Measurements from ENCODE around the gene TTLL7. TPM values are rescaled to one million over a fixed set of nuclear protein-coding genes. Genes with fewer than 3 reads are reported as not detected.

Gene TTLL7
- total and polyA plus RNA-seq, 2 experiments from 2014 or later: 4.1 to 6.7 TPM

DNA sequence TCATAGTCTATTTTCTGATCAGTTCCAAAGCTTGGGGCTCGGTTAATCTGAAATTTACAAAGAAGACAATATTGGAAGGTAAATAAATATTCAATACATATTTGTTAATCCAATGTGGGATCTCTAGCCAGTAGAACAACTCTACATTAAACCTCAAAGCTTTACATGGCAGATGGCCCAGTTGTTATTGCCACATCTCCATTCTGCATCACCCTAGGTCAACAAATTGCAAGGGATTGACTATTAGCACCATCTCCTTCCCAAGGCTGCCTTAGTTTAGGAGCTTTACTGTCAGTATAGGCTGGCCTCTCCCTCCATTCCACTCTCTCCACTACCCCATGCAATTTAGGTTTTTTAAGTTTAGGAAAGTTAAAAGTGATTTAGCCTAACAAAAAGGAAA lies 69.7 kb downstream of the TTLL7 start (continued):
- TF ChIP-seq, protein P1, sequence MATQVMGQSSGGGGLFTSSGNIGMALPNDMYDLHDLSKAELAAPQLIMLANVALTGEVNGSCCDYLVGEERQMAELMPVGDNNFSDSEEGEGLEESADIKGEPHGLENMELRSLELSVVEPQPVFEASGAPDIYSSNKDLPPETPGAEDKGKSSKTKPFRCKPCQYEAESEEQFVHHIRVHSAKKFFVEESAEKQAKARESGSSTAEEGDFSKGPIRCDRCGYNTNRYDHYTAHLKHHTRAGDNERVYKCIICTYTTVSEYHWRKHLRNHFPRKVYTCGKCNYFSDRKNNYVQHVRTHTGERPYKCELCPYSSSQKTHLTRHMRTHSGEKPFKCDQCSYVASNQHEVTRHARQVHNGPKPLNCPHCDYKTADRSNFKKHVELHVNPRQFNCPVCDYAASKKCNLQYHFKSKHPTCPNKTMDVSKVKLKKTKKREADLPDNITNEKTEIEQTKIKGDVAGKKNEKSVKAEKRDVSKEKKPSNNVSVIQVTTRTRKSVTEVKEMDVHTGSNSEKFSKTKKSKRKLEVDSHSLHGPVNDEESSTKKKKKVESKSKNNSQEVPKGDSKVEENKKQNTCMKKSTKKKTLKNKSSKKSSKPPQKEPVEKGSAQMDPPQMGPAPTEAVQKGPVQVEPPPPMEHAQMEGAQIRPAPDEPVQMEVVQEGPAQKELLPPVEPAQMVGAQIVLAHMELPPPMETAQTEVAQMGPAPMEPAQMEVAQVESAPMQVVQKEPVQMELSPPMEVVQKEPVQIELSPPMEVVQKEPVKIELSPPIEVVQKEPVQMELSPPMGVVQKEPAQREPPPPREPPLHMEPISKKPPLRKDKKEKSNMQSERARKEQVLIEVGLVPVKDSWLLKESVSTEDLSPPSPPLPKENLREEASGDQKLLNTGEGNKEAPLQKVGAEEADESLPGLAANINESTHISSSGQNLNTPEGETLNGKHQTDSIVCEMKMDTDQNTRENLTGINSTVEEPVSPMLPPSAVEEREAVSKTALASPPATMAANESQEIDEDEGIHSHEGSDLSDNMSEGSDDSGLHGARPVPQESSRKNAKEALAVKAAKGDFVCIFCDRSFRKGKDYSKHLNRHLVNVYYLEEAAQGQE (IDR thresholded peaks at IDR 0.05; ENCODE audit: unreplicated experiment): no peak
- TF ChIP-seq POLR2AphosphoS5 (IDR thresholded peaks at IDR 0.05; ENCODE audit: low read depth) (no peak), ZNF114 (CRISPR knock-in tag; IDR thresholded peaks at IDR 0.05) (no peak), STAT1 (IDR thresholded peaks at IDR 0.05; ENCODE audit: unreplicated experiment) (no peak), EZH2 (IDR thresholded peaks at IDR 0.05; ENCODE audit: low read depth, unreplicated experiment) (no peak), EZH2phosphoT487 (IDR thresholded peaks at IDR 0.05; ENCODE audit: unreplicated experiment) (no peak), NANOG (IDR thresholded peaks at IDR 0.05; ENCODE audit: borderline replicate concordance) (no peak)

- Histone ChIP-seq H3K4me3 (no peak overlapping the region), H3F3A (replicated peaks; ENCODE audit: low read depth) (no peaks in the 10 kb centered on the region), H3K79me2 (replicated peaks; ENCODE audit: insufficient read depth) (no peaks in the 10 kb centered on the region), H3K4me2 (no peak overlapping the region), H2AFZ (no peak overlapping the region), H3K9me2 (ENCODE audit: insufficient read depth) (no peaks in the 10 kb centered on the region), H3K4me1 (ENCODE audit: insufficient read depth) (no peaks in the 10 kb centered on the region), H3K27me3 (ENCODE audit: insufficient read depth) (no peaks in the 10 kb centered on the region), H4K20me1 (replicated peaks; ENCODE audit: insufficient read depth) (no peaks in the 10 kb centered on the region), H3K27ac (ENCODE audit: low read depth) (no peak overlapping the region), H3K36me3 (ENCODE audit: insufficient read depth) (no peaks in the 10 kb centered on the region)
- DNase-seq (ENCODE audit: low spot score) (no peak), ATAC-seq (no peak)
- Mint-ChIP-seq H3K27ac (peak overlapping the region; percentile 75; the same call in 1 of the 2 replicates), H3K9me3 (no peaks in the 10 kb centered on the region), H3K36me3 (ENCODE audit: low read depth) (no peaks in the 10 kb centered on the region), H3K27me3 (ENCODE audit: insufficient read depth, low read depth, poor library complexity) (no peaks in the 10 kb centered on the region), H3K4me1 (peaks cover 22% of the 10 kb centered on the region), H3K4me3 (no peak overlapping the region)
- TF ChIP-seq, protein P2, sequence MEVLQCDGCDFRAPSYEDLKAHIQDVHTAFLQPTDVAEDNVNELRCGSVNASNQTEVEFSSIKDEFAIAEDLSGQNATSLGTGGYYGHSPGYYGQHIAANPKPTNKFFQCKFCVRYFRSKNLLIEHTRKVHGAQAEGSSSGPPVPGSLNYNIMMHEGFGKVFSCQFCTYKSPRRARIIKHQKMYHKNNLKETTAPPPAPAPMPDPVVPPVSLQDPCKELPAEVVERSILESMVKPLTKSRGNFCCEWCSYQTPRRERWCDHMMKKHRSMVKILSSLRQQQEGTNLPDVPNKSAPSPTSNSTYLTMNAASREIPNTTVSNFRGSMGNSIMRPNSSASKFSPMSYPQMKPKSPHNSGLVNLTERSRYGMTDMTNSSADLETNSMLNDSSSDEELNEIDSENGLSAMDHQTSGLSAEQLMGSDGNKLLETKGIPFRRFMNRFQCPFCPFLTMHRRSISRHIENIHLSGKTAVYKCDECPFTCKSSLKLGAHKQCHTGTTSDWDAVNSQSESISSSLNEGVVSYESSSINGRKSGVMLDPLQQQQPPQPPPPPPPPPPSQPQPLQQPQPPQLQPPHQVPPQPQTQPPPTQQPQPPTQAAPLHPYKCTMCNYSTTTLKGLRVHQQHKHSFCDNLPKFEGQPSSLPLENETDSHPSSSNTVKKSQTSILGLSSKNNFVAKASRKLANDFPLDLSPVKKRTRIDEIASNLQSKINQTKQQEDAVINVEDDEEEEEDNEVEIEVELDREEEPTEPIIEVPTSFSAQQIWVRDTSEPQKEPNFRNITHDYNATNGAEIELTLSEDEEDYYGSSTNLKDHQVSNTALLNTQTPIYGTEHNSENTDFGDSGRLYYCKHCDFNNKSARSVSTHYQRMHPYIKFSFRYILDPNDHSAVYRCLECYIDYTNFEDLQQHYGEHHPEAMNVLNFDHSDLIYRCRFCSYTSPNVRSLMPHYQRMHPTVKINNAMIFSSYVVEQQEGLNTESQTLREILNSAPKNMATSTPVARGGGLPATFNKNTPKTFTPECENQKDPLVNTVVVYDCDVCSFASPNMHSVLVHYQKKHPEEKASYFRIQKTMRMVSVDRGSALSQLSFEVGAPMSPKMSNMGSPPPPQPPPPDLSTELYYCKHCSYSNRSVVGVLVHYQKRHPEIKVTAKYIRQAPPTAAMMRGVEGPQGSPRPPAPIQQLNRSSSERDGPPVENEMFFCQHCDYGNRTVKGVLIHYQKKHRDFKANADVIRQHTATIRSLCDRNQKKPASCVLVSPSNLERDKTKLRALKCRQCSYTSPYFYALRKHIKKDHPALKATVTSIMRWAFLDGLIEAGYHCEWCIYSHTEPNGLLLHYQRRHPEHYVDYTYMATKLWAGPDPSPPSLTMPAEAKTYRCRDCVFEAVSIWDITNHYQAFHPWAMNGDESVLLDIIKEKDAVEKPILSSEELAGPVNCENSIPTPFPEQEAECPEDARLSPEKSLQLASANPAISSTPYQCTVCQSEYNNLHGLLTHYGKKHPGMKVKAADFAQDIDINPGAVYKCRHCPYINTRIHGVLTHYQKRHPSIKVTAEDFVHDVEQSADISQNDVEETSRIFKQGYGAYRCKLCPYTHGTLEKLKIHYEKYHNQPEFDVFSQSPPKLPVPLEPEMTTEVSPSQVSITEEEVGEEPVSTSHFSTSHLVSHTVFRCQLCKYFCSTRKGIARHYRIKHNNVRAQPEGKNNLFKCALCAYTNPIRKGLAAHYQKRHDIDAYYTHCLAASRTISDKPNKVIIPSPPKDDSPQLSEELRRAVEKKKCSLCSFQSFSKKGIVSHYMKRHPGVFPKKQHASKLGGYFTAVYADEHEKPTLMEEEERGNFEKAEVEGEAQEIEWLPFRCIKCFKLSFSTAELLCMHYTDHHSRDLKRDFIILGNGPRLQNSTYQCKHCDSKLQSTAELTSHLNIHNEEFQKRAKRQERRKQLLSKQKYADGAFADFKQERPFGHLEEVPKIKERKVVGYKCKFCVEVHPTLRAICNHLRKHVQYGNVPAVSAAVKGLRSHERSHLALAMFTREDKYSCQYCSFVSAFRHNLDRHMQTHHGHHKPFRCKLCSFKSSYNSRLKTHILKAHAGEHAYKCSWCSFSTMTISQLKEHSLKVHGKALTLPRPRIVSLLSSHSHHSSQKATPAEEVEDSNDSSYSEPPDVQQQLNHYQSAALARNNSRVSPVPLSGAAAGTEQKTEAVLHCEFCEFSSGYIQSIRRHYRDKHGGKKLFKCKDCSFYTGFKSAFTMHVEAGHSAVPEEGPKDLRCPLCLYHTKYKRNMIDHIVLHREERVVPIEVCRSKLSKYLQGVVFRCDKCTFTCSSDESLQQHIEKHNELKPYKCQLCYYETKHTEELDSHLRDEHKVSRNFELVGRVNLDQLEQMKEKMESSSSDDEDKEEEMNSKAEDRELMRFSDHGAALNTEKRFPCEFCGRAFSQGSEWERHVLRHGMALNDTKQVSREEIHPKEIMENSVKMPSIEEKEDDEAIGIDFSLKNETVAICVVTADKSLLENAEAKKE (CRISPR knock-in tag; IDR thresholded peaks at IDR 0.05): no peak
- TF ChIP-seq, protein P1 (IDR thresholded peaks at IDR 0.05; ENCODE audit: unreplicated experiment): no peak
- TF ChIP-seq ETS1 (IDR thresholded peaks at IDR 0.05): no peak
- TF ChIP-seq NANOG (IDR thresholded peaks at IDR 0.05; ENCODE audit: borderline replicate concordance): no peak
- no peak for TF ChIP-seq POLR2AphosphoS5 (IDR thresholded peaks at IDR 0.05; ENCODE audit: low read depth)
- TF ChIP-seq CREB1 (CRISPR knock-in tag; IDR thresholded peaks at IDR 0.05; ENCODE audit: low read depth): no peak
- TF ChIP-seq JUNB (IDR thresholded peaks at IDR 0.05; ENCODE audit: unreplicated experiment): no peak
These were observed 70.5 kb downstream of the TTLL7 start for GRCh38 chr1:83928396-83928795.

Measured in GM23338 (cell line).